Colonic mucosa (tissue), 4 donors: ENCODE data around the gene KRTAP20-1. TPM values are rescaled to one million over a fixed set of nuclear protein-coding genes. Genes with fewer than 3 reads are reported as not detected.

Experiments used
- DNase-seq: peaks from one replicate; pipeline ENCODE4 v3.0.0-alpha.2; 2020
- H3K27ac ChIP-seq: fragments of 200-600 bp; one replicate; pipeline ENCODE4 v1.8.0; 2021
- H3K27me3 ChIP-seq: fragments of 200-600 bp; one replicate; pipeline ENCODE4 v1.8.0; 2021
- H3K36me3 ChIP-seq: fragments of 200-600 bp; one replicate; pipeline ENCODE4 v1.8.0; 2021
- H3K4me1 ChIP-seq: fragments of 200-600 bp; one replicate; pipeline ENCODE4 v1.8.0; 2021; ENCODE audit warnings: mild to moderate bottlenecking
- H3K4me3 ChIP-seq: fragments of 200-600 bp; one replicate; pipeline ENCODE4 v1.8.0; 2021
- H3K9ac ChIP-seq, 2 donors: one replicate each; pipeline ENCODE4 v1.7.0; 2013; ENCODE audit warnings: control low read depth in 2 of 2, low read depth in 2 of 2, low read length in 2 of 2
- H3K9me3 ChIP-seq: fragments of 200-600 bp; one replicate; pipeline ENCODE4 v1.8.0; 2021
- intact Hi-C: fragments of 100-400 bp; cut with DNase I; formaldehyde crosslinking; loops from one replicate; pipeline ENCODE4 v1.14.1; 2022
- total RNA-seq, 2 donors: library from RNA; stranded (reverse); fragmentation: NEBNext Ultra II Directional in 1 of 2; extraction: Animal tissue kit (Norgen Biotek cat#: 25700) in 1 of 2; gene quantifications; one replicate each; pipeline ENCODE4 v1.2.1, GENCODE V29; 2021
- TF ChIP-seq, protein P1 (sequence below): fragments of 200-600 bp; IDR thresholded peaks from one replicate; pipeline ENCODE4 v1.8.0; 2022; ENCODE audit warnings: antibody characterized with exemption, mild to moderate bottlenecking
- donor health status: healthy.
- donor health status: DM: no; HTN: no; CAD: no.
- donor health status: DM: no; HTN: no; CAD: no.

Gene KRTAP20-1
- total RNA-seq = not detected

DNA sequence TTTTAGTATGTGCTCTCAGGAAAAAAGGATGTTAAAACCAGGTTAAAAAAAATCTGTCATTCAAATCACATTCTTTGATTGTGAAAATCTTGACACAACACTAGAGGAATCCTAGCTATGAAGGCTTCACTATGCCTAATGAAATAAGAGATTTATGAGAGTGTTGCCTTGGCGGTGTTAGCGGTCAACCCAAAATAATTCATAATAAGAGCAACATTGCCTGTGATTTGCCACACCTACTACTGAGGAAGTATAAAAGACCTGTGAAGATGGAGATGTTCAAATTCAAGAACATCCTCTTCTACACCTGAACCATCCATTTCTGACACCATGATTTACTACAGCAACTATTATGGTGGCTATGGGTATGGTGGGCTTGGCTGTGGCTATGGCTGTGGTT lies at the start of gene KRTAP20-1:
Gene KRTAP20-1 (plus strand): TSS at position 301 of the 400 bp plus-strand sequence. CDS start 30 bp downstream, at position 331.
- H3K4me1 ChIP-seq = no peaks in the 10 kb centered on the region
- DNase-seq = no peak
- intact Hi-C loops = no loop called here
- TF ChIP-seq, protein P1, sequence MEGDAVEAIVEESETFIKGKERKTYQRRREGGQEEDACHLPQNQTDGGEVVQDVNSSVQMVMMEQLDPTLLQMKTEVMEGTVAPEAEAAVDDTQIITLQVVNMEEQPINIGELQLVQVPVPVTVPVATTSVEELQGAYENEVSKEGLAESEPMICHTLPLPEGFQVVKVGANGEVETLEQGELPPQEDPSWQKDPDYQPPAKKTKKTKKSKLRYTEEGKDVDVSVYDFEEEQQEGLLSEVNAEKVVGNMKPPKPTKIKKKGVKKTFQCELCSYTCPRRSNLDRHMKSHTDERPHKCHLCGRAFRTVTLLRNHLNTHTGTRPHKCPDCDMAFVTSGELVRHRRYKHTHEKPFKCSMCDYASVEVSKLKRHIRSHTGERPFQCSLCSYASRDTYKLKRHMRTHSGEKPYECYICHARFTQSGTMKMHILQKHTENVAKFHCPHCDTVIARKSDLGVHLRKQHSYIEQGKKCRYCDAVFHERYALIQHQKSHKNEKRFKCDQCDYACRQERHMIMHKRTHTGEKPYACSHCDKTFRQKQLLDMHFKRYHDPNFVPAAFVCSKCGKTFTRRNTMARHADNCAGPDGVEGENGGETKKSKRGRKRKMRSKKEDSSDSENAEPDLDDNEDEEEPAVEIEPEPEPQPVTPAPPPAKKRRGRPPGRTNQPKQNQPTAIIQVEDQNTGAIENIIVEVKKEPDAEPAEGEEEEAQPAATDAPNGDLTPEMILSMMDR = no peak
- H3K9me3 ChIP-seq = no peaks in the 10 kb centered on the region
- H3K4me3 ChIP-seq = no peak within 1 kb of the TSS
- no peaks in the 10 kb centered on the region for H3K27me3 ChIP-seq
- H3K27ac ChIP-seq = no peak within 1 kb of the TSS
- H3K36me3 ChIP-seq = no peaks in the 10 kb centered on the region
- no peak within 1 kb of the TSS for H3K9ac ChIP-seq

DNA sequence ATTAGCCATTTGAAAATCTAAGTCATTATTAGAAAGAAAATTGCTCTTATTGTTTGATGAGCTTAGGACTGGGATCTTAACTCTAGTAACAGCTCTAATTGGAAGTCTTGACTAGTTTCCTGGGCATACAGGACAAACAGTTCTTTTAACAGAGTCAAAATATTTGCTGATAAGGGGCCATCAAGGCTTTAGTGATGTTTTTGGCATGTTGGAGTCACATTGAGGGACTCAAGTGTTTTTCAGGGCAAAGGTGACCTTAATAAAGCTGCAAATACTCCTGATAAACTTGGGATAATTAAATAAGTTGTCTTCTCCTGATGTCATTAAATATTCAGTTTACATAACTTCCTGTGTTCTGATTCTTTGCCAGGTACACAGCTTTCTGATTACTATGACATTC lies 48.6 kb upstream of the KRTAP20-1 start:
- Histone ChIP-seq H3K27ac (no peak overlapping the region), H3K9ac (no peak overlapping the region), H3K9me3 (no peaks in the 10 kb centered on the region), H3K36me3 (no peaks in the 10 kb centered on the region), H3K27me3 (no peaks in the 10 kb centered on the region), H3K4me3 (no peak overlapping the region), H3K4me1 (no peaks in the 10 kb centered on the region)
- no peak for DNase-seq
- TF ChIP-seq, protein P1 = no peak
- intact Hi-C loops = no loop called here

GRCh38 chr21:30577766-30578165 lies 38.5 kb upstream of the KRTAP20-1 start:
- Histone ChIP-seq H3K36me3 (no peaks in the 10 kb centered on the region), H3K4me1 (no peaks in the 10 kb centered on the region), H3K9me3 (no peaks in the 10 kb centered on the region), H3K27ac (no peak overlapping the region), H3K27me3 (no peaks in the 10 kb centered on the region), H3K9ac (no peak overlapping the region), H3K4me3 (no peak overlapping the region)
- TF ChIP-seq, protein P1 = no peak
- intact Hi-C loops = no loop called here
- no peak for DNase-seq

DNA sequence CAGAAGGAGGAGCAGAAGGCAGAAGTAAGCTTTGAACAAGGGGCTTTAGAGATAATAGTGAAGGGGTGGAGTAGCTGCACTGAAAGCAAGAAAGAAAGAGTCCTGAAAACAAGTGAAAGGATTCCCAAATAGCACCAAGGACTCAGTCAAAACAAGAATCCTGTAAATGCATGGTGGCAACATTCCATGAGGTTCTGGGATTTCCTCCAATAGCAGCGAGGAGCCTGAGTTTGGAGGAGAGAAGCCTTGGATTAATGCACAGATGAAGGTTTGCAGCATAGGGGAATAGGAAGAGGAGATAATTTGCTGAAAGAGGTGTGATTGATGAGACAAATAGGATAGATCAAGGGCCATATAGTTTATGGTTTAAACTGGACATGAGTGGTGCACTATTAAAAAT lies 36.9 kb upstream of the KRTAP20-1 start:
- TF ChIP-seq, protein P1 = no peak
- DNase-seq = no peak
- Histone ChIP-seq H3K4me3 (no peak overlapping the region), H3K4me1 (no peaks in the 10 kb centered on the region), H3K9me3 (no peaks in the 10 kb centered on the region), H3K27me3 (no peaks in the 10 kb centered on the region), H3K9ac (no peak overlapping the region), H3K27ac (no peak overlapping the region), H3K36me3 (no peaks in the 10 kb centered on the region)
- intact Hi-C loops = no loop called here

DNA sequence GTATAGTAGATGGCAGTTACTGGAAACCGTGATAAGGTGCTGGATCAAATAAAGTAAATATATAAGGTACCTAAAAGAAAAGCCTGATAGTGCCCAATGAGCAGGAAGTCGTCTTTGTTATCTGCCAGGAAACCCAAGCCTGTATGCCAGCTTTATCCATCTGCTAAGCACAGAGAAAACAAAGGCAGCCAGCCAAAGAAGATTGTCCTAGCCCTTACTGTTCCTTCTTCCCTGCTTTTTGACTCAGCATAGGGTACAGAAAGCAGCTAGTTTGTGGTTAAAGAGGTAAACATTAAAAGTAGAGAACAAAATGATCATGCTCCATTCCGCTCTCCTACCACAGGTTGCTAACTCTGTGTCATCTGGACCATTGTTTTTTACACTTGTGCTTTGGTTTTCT lies 36.1 kb upstream of the KRTAP20-1 start:
- DNase-seq = no peak
- intact Hi-C loops = no loop called here
- H3K27ac ChIP-seq = no peak overlapping the region
- H3K27me3 ChIP-seq = no peaks in the 10 kb centered on the region
- TF ChIP-seq, protein P1 = no peak
- no peak overlapping the region for H3K9ac ChIP-seq
- no peaks in the 10 kb centered on the region for H3K36me3 ChIP-seq
- no peaks in the 10 kb centered on the region for H3K4me1 ChIP-seq
- no peaks in the 10 kb centered on the region for H3K9me3 ChIP-seq
- no peak overlapping the region for H3K4me3 ChIP-seq

GRCh38 chr21:30582870-30583269 lies 33.4 kb upstream of the KRTAP20-1 start:
- Histone ChIP-seq H3K36me3 (no peaks in the 10 kb centered on the region), H3K27ac (no peak overlapping the region), H3K4me1 (no peaks in the 10 kb centered on the region), H3K9me3 (no peaks in the 10 kb centered on the region), H3K4me3 (no peak overlapping the region), H3K27me3 (no peaks in the 10 kb centered on the region), H3K9ac (no peak overlapping the region)
- no peak for DNase-seq
- TF ChIP-seq, protein P1 = no peak
- intact Hi-C loops = no loop called here
